ENCODE measurements around the gene DHCR24. TPM values are rescaled to one million over a fixed set of nuclear protein-coding genes. Genes with fewer than 3 reads are reported as not detected.

DHCR24 gene
- total and polyA plus RNA-seq, 2 of the 13 experiments (the other 11 are each of a cell fraction or from before 2014, with no cell fraction given) = 374 to 448 TPM

GRCh38 chr1:54888080-54888733, 1.2 kb upstream of the DHCR24 start (continued):
- TF ChIP-seq SNRNP70 (IDR thresholded peaks at IDR 0.05; ENCODE audit: low read depth, low read length) (no peak), ZNF234 (CRISPR knock-in tag; conservative IDR thresholded peaks at IDR 0.05) (no peak), SOX5 (CRISPR knock-in tag; IDR thresholded peaks at IDR 0.05; ENCODE audit: borderline replicate concordance) (peak; percentile 98), TP53 (CRISPR knock-in tag; conservative IDR thresholded peaks at IDR 0.05) (peak; percentile 76), ZNF749 (CRISPR knock-in tag; IDR thresholded peaks at IDR 0.05; ENCODE audit: borderline replicate concordance) (no peak), RFXANK (CRISPR knock-in tag; IDR thresholded peaks at IDR 0.05) (no peak), CREM (IDR thresholded peaks at IDR 0.05) (peak; percentile 93), CREM (CRISPR knock-in tag; IDR thresholded peaks at IDR 0.05) (no peak), ZNF484 (CRISPR knock-in tag; IDR thresholded peaks at IDR 0.05; ENCODE audit: borderline replicate concordance, low read depth) (0 out of 2 replicates have a peak, but pooled peaks have one; percentile 25), SALL1 (CRISPR knock-in tag; IDR thresholded peaks at IDR 0.05) (peak; percentile 84), ZNF24 (IDR thresholded peaks at IDR 0.05) (no peak), ARID4A (CRISPR knock-in tag; IDR thresholded peaks at IDR 0.05; ENCODE audit: borderline replicate concordance) (no peak; the same call in 1 of the 2 replicates), AGO1 (IDR thresholded peaks at IDR 0.05; ENCODE audit: low read depth, low read length, poor library complexity, severe bottlenecking) (no peak), RAD21 (CRISPR knock-in tag; IDR thresholded peaks at IDR 0.05) (peak; percentile 7; the same call in 1 of the 2 replicates), TEAD2 (CRISPR knock-in tag; IDR thresholded peaks at IDR 0.05) (no peak), ZNF616 (CRISPR knock-in tag; IDR thresholded peaks at IDR 0.05; ENCODE audit: low read depth) (no peak), ZNF564 (CRISPR knock-in tag; IDR thresholded peaks at IDR 0.05) (no peak), SP2 (CRISPR knock-in tag; IDR thresholded peaks at IDR 0.05) (0 out of 2 replicates have a peak, but pooled peaks have one; percentile 26), KLF12 (CRISPR knock-in tag; IDR thresholded peaks at IDR 0.05; ENCODE audit: borderline replicate concordance) (peak; percentile 59; the same call in 1 of the 2 replicates)
- TF ChIP-seq, protein P1, sequence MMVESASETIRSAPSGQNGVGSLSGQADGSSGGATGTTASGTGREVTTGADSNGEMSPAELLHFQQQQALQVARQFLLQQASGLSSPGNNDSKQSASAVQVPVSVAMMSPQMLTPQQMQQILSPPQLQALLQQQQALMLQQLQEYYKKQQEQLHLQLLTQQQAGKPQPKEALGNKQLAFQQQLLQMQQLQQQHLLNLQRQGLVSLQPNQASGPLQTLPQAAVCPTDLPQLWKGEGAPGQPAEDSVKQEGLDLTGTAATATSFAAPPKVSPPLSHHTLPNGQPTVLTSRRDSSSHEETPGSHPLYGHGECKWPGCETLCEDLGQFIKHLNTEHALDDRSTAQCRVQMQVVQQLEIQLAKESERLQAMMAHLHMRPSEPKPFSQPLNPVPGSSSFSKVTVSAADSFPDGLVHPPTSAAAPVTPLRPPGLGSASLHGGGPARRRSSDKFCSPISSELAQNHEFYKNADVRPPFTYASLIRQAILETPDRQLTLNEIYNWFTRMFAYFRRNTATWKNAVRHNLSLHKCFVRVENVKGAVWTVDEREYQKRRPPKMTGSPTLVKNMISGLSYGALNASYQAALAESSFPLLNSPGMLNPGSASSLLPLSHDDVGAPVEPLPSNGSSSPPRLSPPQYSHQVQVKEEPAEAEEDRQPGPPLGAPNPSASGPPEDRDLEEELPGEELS (CRISPR knock-in tag; IDR thresholded peaks at IDR 0.05) = peak; percentile 99

All from HepG2 (cell line).